H1 (cell line): Measurements from ENCODE around the gene IFI30. TPM values are rescaled to one million over a fixed set of nuclear protein-coding genes. Genes with fewer than 3 reads are reported as not detected.

ENCODE experiments used
- CTCF ChIA-PET: fragments of 300-600 bp; sonication (Branson Sonifier 250); formaldehyde crosslinking; loops from one replicate; lab custom pipeline; 2021; ENCODE audit not compliant: partially characterized antibody; lab: Charles Lee
- POLR2A ChIA-PET: fragments of 300-600 bp; sonication (Branson Sonifier 250); formaldehyde crosslinking; loops from one replicate; lab custom pipeline; 2021; ENCODE audit warnings: inconsistent platforms; ENCODE audit not compliant: partially characterized antibody; lab: Charles Lee
- DNase-seq, 2 experiments: peaks; one replicate each; pipeline versions ENCODE4 v3.0.0 to v3.0.0-alpha.2; 2010 to 2022; ENCODE audit warnings: low spot score in 2 of 2, low read depth in 1 of 2, mixed read lengths in 1 of 2
- FAIRE-seq: peaks from 2 replicates; lab custom pipeline; 2011; peaks lifted over from hg19 to GRCh38; lab: Jason Lieb, UNC
- H2AFZ ChIP-seq: 2 replicates; pipeline ENCODE4 v1.8.1; 2012; ENCODE audit warnings: low read length, inconsistent platforms
- H2AK5ac ChIP-seq: 2 replicates; pipeline ENCODE4 v1.6.1; 2013; ENCODE audit warnings: low read depth, low read length
- H2BK120ac ChIP-seq: replicated peaks from 2 replicates; pipeline ENCODE3; 2013; ENCODE audit warnings: low read depth, low read length, inconsistent platforms
- H2BK12ac ChIP-seq: 2 replicates; pipeline ENCODE4 v1.6.1; 2013; ENCODE audit warnings: low read depth, low read length
- H2BK15ac ChIP-seq: 2 replicates; pipeline ENCODE4 v1.6.1; 2013; ENCODE audit warnings: low read length
- H2BK20ac ChIP-seq: 2 replicates; pipeline ENCODE4 v1.6.1; 2013; ENCODE audit warnings: low read length
- H2BK5ac ChIP-seq: 2 replicates; pipeline ENCODE4 v1.6.1; 2013; ENCODE audit warnings: low read depth, low read length
- H3K14ac ChIP-seq: 2 replicates; pipeline ENCODE4 v1.6.1; 2013; ENCODE audit warnings: inconsistent platforms; ENCODE audit not compliant: insufficient read length
- H3K18ac ChIP-seq: 2 replicates; pipeline ENCODE4 v1.6.1; 2013; ENCODE audit warnings: low read length; ENCODE audit errors: extremely low read depth
- H3K23ac ChIP-seq: 2 replicates; pipeline ENCODE4 v1.6.1; 2013; ENCODE audit warnings: inconsistent platforms; ENCODE audit not compliant: insufficient read length
- H3K23me2 ChIP-seq: 2 replicates; pipeline ENCODE4 v1.6.1; 2013; ENCODE audit warnings: low read depth, low read length
- H3K27ac ChIP-seq: 2 replicates; pipeline ENCODE4 v1.6.1; 2011; ENCODE audit warnings: low read depth, low read length, inconsistent platforms
- H3K27me3 ChIP-seq, 4 experiments: replicated peaks in 1 of 4; 1 replicate in 1 of 4; 2 replicates in 3 of 4; pipeline versions ENCODE4 v1.6.1 to v1.8.1; 2011 to 2013; ENCODE audit warnings: low read length in 3 of 4, mild to moderate bottlenecking in 3 of 4, inconsistent platforms in 2 of 4, mixed read lengths in 2 of 4, moderate library complexity in 1 of 4; ENCODE audit not compliant: control insufficient read depth in 3 of 4, insufficient read depth in 3 of 4; ENCODE audit errors: extremely low read depth in 1 of 4
- H3K36me3 ChIP-seq, 4 experiments: 2 replicates each; pipeline versions ENCODE4 v1.6.1 to v1.8.1; 2011 to 2013; ENCODE audit warnings: mild to moderate bottlenecking in 4 of 4, low read length in 3 of 4, moderate library complexity in 2 of 4, control low read depth in 1 of 4, inconsistent platforms in 1 of 4; ENCODE audit not compliant: insufficient read depth in 4 of 4, control insufficient read depth in 2 of 4
- H3K4ac ChIP-seq: replicated peaks from 2 replicates; pipeline ENCODE3; 2013; ENCODE audit warnings: low read length, low read depth, mixed read lengths, inconsistent platforms; ENCODE audit not compliant: insufficient read length
- H3K4me1 ChIP-seq, 4 experiments: replicated peaks in 1 of 4; 1 replicate in 1 of 4; 2 replicates in 3 of 4; pipeline versions ENCODE4 v1.6.1 to v1.8.1; 2011 to 2013; ENCODE audit warnings: low read length in 3 of 4, inconsistent platforms in 2 of 4, mixed read lengths in 1 of 4; ENCODE audit not compliant: insufficient read depth in 4 of 4, control insufficient read depth in 3 of 4
- H3K4me2 ChIP-seq, 2 experiments: 2 replicates each; pipeline versions ENCODE4 v1.6.1 to v1.8.1; 2011 to 2013; ENCODE audit warnings: low read depth in 2 of 2, low read length in 2 of 2, control low read depth in 1 of 2, inconsistent platforms in 1 of 2, mild to moderate bottlenecking in 1 of 2; ENCODE audit not compliant: insufficient read depth in 1 of 2
- H3K4me3 ChIP-seq, 4 experiments: fragments of 200-600, 300-600 bp in 1 of 4; sonication (generic), shearing (Covaris generic), sonication (Bioruptor Twin) in 1 of 4; 2 replicates each; pipeline versions ENCODE4 v1.5.1 to v1.8.1; 2011 to 2016; ENCODE audit warnings: low read length in 4 of 4, low read depth in 3 of 4, control low read depth in 2 of 4, inconsistent platforms in 2 of 4, mild to moderate bottlenecking in 2 of 4, mixed read lengths in 1 of 4, moderate library complexity in 1 of 4; ENCODE audit not compliant: insufficient read depth in 2 of 4; ENCODE audit errors: extremely low read depth in 1 of 4
- H3K56ac ChIP-seq: replicated peaks from 2 replicates; pipeline ENCODE3; 2013; ENCODE audit warnings: low read depth, mild to moderate bottlenecking, mixed read lengths, low read length, inconsistent platforms; ENCODE audit not compliant: insufficient read length
- H3K79me1 ChIP-seq: 2 replicates; pipeline ENCODE4 v1.6.1; 2013; ENCODE audit warnings: low read depth, low read length, control low read depth
- H3K79me2 ChIP-seq, 2 experiments: 2 replicates each; pipeline versions ENCODE4 v1.6.1 to v1.8.1; 2012 to 2013; ENCODE audit warnings: low read length in 2 of 2, mild to moderate bottlenecking in 2 of 2, inconsistent platforms in 1 of 2; ENCODE audit not compliant: insufficient read depth in 2 of 2, control insufficient read depth in 1 of 2
- H3K9ac ChIP-seq, 4 experiments: replicated peaks in 1 of 4; 1 replicate in 1 of 4; 2 replicates in 3 of 4; pipeline versions ENCODE4 v1.6.1 to v1.8.1; 2011 to 2013; ENCODE audit warnings: low read depth in 3 of 4, low read length in 3 of 4, control low read depth in 2 of 4, mild to moderate bottlenecking in 2 of 4, moderate library complexity in 2 of 4, inconsistent platforms in 1 of 4; ENCODE audit errors: extremely low read depth in 1 of 4
- H3K9me3 ChIP-seq, 2 experiments: 2 replicates each; pipeline versions ENCODE4 v1.6.1 to v1.8.1; 2012 to 2013; ENCODE audit warnings: mild to moderate bottlenecking in 2 of 2, moderate library complexity in 2 of 2, control low read depth in 1 of 2, inconsistent platforms in 1 of 2, low read depth in 1 of 2, low read length in 1 of 2, mixed read lengths in 1 of 2; ENCODE audit not compliant: insufficient read depth in 2 of 2
- H4K20me1 ChIP-seq, 2 experiments: replicated peaks in 1 of 2; 2 replicates each; pipeline versions ENCODE3 to v1.8.1; 2011 to 2013; ENCODE audit warnings: inconsistent platforms in 2 of 2, low read length in 2 of 2, mild to moderate bottlenecking in 1 of 2; ENCODE audit not compliant: insufficient read depth in 2 of 2, control insufficient read depth in 1 of 2
- H4K5ac ChIP-seq: 2 replicates; pipeline ENCODE4 v1.6.1; 2013; ENCODE audit warnings: low read length, low read depth, mixed read lengths, inconsistent platforms; ENCODE audit not compliant: insufficient read length
- H4K8ac ChIP-seq: 2 replicates; pipeline ENCODE4 v1.8.0; 2013; ENCODE audit warnings: mild to moderate bottlenecking, moderate library complexity, low read length, inconsistent platforms; ENCODE audit not compliant: insufficient read depth; ENCODE audit errors: extremely low read depth
- H4K91ac ChIP-seq: replicated peaks from 2 replicates; pipeline ENCODE3; 2013; ENCODE audit warnings: low read length, mixed read lengths, inconsistent platforms; ENCODE audit not compliant: insufficient read length
- CEBPB ChIP-seq: IDR thresholded peaks from 2 replicates; pipeline ENCODE4 v1.6.1; 2012; ENCODE audit warnings: low read depth, low read length
- GTF2F1 ChIP-seq: IDR thresholded peaks from 2 replicates; pipeline ENCODE4 v1.6.1; 2012; ENCODE audit warnings: low read depth, low read length, improper control_type of control experiment, borderline replicate concordance
- KDM1A ChIP-seq: fragments of 200-600, 300-600 bp; sonication (generic); IDR thresholded peaks from 2 replicates; pipeline ENCODE4 v1.7.1; 2016; ENCODE audit warnings: mild to moderate bottlenecking, low read length, borderline replicate concordance
- MAFK ChIP-seq: IDR thresholded peaks from 2 replicates; pipeline ENCODE4 v1.6.1; 2012; ENCODE audit warnings: low read depth, mild to moderate bottlenecking, improper control_type of control experiment, low read length
- NRF1 ChIP-seq: IDR thresholded peaks from 2 replicates; pipeline ENCODE4 v1.6.1; 2011; ENCODE audit warnings: mild to moderate bottlenecking, low read depth, low read length, improper control_type of control experiment
- POLR2A ChIP-seq, 2 experiments: IDR thresholded peaks; 1 replicate in 1 of 2; 2 replicates in 1 of 2; pipeline ENCODE4 v1.6.1; 2011; ENCODE audit warnings: low read depth in 2 of 2, low read length in 2 of 2, mild to moderate bottlenecking in 2 of 2; ENCODE audit errors: control extremely low read depth in 1 of 2
- POU5F1 ChIP-seq: IDR thresholded peaks from 2 replicates; pipeline ENCODE4 v1.6.1; 2011; ENCODE audit warnings: low read depth, mild to moderate bottlenecking, low read length, moderate library complexity
- RXRA ChIP-seq: IDR thresholded peaks from 2 replicates; pipeline ENCODE4 v1.6.1; 2011; ENCODE audit warnings: low read depth, mild to moderate bottlenecking, low read length, moderate library complexity; ENCODE audit not compliant: insufficient read depth
- SP2 ChIP-seq: IDR thresholded peaks from 2 replicates; pipeline ENCODE4 v1.6.1; 2012; ENCODE audit warnings: mild to moderate bottlenecking, low read length, inconsistent platforms
- TAF1 ChIP-seq: IDR thresholded peaks from 2 replicates; pipeline ENCODE4 v1.6.1; 2011; ENCODE audit warnings: mild to moderate bottlenecking, low read depth, low read length
- TCF12 ChIP-seq: IDR thresholded peaks from 2 replicates; pipeline ENCODE4 v1.6.1; 2011; ENCODE audit warnings: low read depth, mild to moderate bottlenecking, low read length
- YY1 ChIP-seq: IDR thresholded peaks from 2 replicates; pipeline ENCODE4 v1.6.1; 2011; ENCODE audit warnings: low read depth, mild to moderate bottlenecking, low read length
- WGBS, 2 experiments: shearing (Covaris generic) in 1 of 2; methylation state at CpG; one replicate each; pipeline versions ENCODE4 v1.1.6 to v1.1.7; 2013 to 2015; ENCODE audit warnings: low lambda C conversion rate in 2 of 2, mixed read lengths in 2 of 2, inconsistent platforms in 1 of 2, low coverage in 1 of 2, missing lambda C conversion rate in 1 of 2; ENCODE audit not compliant: insufficient replicate concordance in 2 of 2, insufficient coverage in 1 of 2, insufficient read length in 1 of 2; ENCODE audit errors: extremely low coverage in 1 of 2, missing lambda C conversion rate in 1 of 2; 5-methylcytosine and 5-hydroxymethylcytosine counted together
- polyA plus RNA-seq, 7 experiments: library from polyadenylated mRNA; depleted of rRNA in 3 of 7; stranded (reverse) in 5 of 7; unstranded in 2 of 7; fragments of >200 nt in 5 of 7; fragments of 200-250 nt in 2 of 7; gene quantifications; 1 replicate in 5 of 7; 2 replicates in 1 of 7; 4 replicates in 1 of 7; pipeline versions ENCODE4 v1.2.1 to v1.2.3, GENCODE V29; 2011 to 2013; ENCODE audit warnings: missing spikeins in 2 of 7, mixed read lengths in 2 of 7
- total RNA-seq: library from RNA; stranded (reverse); fragmentation: NEBNext Ultra II Directional; extraction: Animal tissue kit (Norgen Biotek cat#: 25700); gene quantifications from 2 replicates; pipeline ENCODE4 v1.2.1, GENCODE V29; 2021

Gene IFI30
- total and polyA plus RNA-seq, 2 of the 8 experiments (the other 6 are each of a cell fraction or from before 2014, with no cell fraction given), result 28.9 to 62.4 TPM

DNA sequence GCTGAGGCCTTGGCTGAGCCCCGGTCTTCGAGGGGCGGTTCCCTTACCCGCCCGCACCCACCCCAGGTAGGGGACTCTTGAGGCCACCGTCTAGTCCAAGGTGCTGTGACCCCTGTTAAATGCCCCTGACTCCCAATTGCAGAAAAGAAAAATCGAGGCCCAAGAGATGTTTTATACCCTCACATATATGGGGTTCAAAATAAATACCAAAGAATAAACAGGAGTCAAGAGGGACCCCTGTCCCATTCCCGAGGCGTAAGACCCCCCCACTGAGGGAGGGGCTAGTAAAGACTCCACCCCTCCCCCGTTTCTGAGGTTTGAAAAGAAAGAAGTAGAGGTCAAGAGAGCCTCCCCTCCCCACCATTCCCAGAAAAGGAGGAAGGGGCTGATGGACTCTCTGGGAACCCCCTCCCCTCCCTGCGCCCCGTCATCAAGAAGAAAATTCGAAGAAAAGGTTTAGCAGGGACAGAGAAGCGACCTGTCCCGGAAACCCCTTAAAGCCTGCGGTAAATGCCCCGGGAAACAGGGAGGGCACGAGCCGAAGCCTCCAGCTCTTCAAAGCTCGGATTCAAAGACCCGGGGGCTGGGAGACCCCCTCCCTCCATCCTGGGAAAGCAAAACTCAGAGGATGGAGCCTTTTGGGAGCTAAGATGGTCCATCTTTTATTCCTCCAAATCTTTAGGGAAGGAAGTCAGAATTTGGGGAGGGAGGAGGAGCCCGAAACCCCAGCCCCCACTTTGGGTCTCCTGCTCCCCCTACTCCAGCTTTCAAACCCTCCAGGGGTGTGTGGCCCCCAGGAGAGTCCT is 31.0 kb downstream of the IFI30 start:
- H3K56ac ChIP-seq, result peak overlapping the region; percentile 94
- WGBS, 2 experiments, result 1% methylated on average over 18 of the region's 22 CpGs; no CpG with 5 or more reads in 1 of the 2 experiments
- peaks cover 1 to 13% of the 10 kb centered on the region in 2 experiments for H4K20me1 ChIP-seq
- H2AK5ac ChIP-seq, result no peak overlapping the region
- H3K4me3 ChIP-seq, result peak overlapping the region; percentile 43 to 83 (median 72)
- no peaks in the 10 kb centered on the region for H3K9me3 ChIP-seq
- H2BK15ac ChIP-seq, result no peak overlapping the region
- ChIA-PET CTCF (interaction anchor here (0.6 to 11.5 kb wide), 12 partner anchors 10 to 385 kb away, joined by 3 to 305 read pairs (median 4); a partner anchor contains a TSS), POLR2A (interaction anchor here (0.6 to 7.3 kb wide), 18 partner anchors 9 to 272 kb away, joined by 3 to 65 read pairs (median 6); partner anchors contain the start of genes CCDC124, JUND, MPV17L2 and PDE4C)
- peak overlapping the region in 3 of 4 experiments; percentile 52 to 70 (median 67); a peak in 5 of 7 replicates for H3K9ac ChIP-seq
- 0 out of 4 replicates have a peak, but pooled peaks cover 0 to 4% of the 10 kb centered on the region in 2 experiments for H3K79me2 ChIP-seq
- peaks cover 0 to 11% (median 7%) of the 10 kb centered on the region in 4 experiments; a peak in 5 of 7 replicates for H3K4me1 ChIP-seq
- H3K79me1 ChIP-seq, result peaks cover 5% of the 10 kb centered on the region; the same call in 1 of the 2 replicates
- H2BK120ac ChIP-seq, result peak overlapping the region; percentile 51
- FAIRE-seq (no peak), DNase-seq (peak in 1 of 2 experiments; percentile 85)
- H3K23ac ChIP-seq, result no peak overlapping the region
- peak overlapping the region; percentile 73 for H4K5ac ChIP-seq
- H4K8ac ChIP-seq, result peak overlapping the region; percentile 72; the same call in 1 of the 2 replicates
- H2BK5ac ChIP-seq, result peak overlapping the region; percentile 87
- H3K23me2 ChIP-seq, result peaks cover 12% of the 10 kb centered on the region
- peaks cover 0 to 3% (median 1%) of the 10 kb centered on the region in 4 experiments; a peak in 4 of 8 replicates for H3K36me3 ChIP-seq
- H2BK20ac ChIP-seq, result no peak overlapping the region
- H3K27ac ChIP-seq, result peak overlapping the region; percentile 76
- peak overlapping the region; percentile 83 for H3K18ac ChIP-seq
- H3K27me3 ChIP-seq, result no peaks in the 10 kb centered on the region; a peak in 1 of 7 replicates
- no peak overlapping the region for H3K14ac ChIP-seq
- peak overlapping the region; percentile 68 for H2BK12ac ChIP-seq
- H2AFZ ChIP-seq, result no peak overlapping the region
- H3K4me2 ChIP-seq, result peak overlapping the region; percentile 78 to 79
- no peak overlapping the region for H3K4ac ChIP-seq
- H4K91ac ChIP-seq, result peak overlapping the region; percentile 17
- TF ChIP-seq SP2 (no peak), CEBPB (no peak), POLR2A (IDR thresholded peaks at IDR 0.05; ENCODE audit: control extremely low read depth in 1 of 2, low read depth in 2 of 2, low read length in 2 of 2) (0 out of 3 replicates have a peak, but pooled peaks of 1 of the 2 experiments have one; percentile 38), TCF12 (no peak), YY1 (no peak), MAFK (no peak), GTF2F1 (no peak), RXRA (no peak), POU5F1 (no peak), KDM1A (0 out of 2 replicates have a peak, but pooled peaks have one; percentile 45), TAF1 (no peak), NRF1 (no peak)
